COLO829 (cell line): Measurements from ENCODE around the gene TAF11L6.
"Not testable (repeated sequence)": the region's sequence is repeated elsewhere in the genome, so short reads cannot be mapped to it uniquely, and the experiment has no call there.

Experiments
- DNase-seq: peaks from one replicate; pipeline ENCODE4 v3.0.0; 2012; ENCODE audit warnings: low spot score

Gene TAF11L6

DNA sequence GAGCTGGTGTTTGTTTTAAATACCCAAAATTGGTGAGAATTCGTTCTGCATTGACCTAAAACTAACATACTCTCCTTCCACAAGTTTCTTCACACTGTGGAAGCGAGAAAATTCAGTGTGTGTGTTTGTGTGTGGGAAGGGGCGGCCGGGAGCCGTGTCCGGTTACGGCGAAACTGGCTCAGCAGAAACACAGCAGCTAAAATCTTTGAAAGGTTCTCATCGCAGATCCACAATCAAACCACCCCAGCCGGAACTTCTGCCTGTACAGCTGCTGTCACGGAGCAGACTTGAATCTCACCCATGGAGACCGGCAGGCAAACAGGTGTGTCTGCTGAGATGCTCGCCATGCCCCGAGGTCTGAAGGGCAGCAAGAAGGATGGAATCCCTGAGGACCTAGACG, at the start of gene TAF11L6:
TSS of gene TAF11L6 (plus strand) at position 301 of the 400 bp plus-strand sequence.
- not testable (repeated sequence) for DNase-seq

DNA sequence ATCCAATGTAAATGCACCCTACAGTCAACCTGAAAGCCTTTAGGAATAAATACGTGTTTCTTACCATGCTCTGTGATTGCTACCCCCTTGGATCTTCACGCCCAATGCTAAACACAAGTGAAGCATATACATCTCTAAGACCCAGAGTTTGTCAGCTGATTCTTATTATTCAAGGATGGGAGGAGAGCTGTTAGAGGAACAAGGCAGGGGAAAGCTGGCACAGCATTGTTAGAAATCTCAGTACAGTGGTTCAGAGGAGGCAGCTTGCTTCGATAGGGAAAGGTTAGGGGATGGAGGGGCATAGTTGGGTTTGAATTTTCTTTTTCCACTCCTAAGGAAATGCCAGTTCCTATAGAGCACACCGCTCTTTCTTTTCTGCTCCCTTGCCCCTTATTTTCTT, 47.1 kb upstream of the TAF11L6 start:
- DNase-seq, result no peak

DNA sequence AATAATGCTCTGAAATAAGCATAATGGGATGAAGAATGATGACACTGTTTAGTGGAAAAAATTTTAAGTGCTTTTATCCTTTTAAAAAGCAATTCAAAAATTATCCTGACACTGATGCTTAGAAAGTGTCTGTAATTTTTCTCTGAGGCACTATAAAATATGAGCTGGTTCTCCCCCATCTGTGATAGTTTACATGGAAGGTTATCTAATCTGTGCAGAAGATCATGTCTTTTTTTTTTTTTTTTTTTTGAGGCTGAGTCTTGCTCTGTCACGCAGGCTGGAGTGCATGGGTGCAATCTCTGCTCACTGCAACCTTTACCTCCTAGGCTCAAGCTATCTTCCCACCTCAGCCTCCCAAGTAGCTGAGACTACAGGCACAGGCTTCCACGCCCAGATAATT, 45.7 kb upstream of the TAF11L6 start:
- DNase-seq, result no peak

DNA sequence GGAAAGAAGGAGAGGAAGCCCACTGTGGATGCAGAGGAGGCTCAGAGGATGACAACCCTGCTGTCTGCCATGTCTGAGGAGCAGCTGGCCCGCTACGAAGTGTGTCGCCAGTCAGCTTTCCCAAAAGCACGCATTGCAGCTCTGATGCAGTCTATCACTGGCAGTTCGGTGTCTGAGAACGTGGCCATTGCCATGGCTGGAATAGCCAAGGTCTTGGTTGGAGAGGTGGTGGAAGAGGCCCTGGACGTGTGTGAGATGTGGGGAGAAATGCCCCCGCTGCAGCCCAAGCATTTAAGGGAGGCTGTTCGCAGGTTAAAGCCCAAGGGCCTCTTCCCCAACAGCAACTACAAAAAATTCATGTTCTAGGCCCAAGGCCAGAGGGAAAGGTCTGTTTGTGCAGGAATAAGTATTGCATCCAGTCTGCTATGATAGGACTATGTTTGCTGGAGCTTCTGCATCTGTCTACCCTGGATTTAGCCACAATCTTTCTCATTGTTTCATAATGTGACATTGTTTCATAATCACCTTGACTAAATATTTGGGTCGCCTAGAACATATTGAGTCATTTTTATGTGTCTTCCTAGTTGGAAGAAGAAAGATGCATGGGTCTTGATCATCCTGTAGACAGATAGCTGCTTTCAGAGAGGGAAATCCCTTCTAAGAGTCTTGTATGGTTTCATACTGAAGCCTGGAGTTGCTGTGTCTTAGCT, 41.9 kb upstream of the TAF11L6 start:
- DNase-seq, result not testable (repeated sequence)

DNA sequence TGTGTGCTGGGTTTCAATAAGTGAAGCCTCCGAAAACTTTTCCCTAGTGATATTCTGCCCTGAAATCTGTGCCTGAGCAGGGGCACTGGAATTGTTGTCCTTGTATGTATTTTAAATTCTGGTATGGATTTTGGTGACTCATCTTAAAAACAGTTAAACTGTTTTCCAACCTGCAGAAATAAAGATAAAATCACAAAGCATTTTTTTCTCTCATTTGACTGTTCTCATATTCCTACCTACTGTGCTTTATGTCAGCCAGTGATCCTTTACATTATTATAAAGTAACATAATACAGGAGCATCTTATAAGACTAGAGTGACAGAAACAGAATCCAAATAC, 41.3 kb upstream of the TAF11L6 start:
- DNase-seq, result no peak

DNA sequence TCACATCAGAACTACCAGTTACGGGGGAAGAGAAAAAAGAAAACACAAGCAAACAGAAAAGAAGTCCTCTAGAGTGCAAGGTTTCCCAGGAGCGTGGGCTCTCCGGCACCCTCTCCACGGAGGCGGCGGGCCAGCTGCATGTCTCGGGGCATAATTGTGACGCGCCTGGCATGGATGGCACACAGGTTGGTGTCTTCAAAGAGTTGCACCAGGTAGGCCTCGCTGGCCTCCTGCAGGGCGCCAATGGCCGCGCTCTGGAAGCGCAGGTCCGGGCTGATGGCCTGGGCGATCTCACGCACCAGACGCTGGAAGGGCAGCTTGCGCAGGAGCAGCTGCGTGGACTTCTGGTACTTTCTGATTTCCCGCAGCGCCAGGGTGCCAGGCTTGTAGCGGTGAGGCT, 37.2 kb upstream of the TAF11L6 start:
- not testable (repeated sequence) for DNase-seq

DNA sequence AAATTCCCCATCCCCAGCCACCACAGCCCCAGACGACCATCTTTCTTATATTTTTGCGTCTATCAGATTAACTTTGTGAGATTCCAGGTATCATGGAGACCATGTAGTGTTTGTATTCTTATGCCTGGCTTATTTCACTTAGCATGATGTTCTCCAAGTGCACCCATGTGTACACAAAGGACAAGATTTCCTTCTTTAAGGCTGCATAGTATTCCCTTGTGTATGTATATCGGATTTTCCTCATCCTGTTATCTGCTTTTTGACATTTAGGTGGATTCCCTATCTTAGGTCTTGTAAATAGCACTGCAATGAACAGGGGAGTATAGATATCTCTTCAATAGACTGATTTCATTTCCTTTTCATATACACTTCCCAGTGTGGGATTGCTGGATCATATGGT, 35.7 kb upstream of the TAF11L6 start:
- no peak for DNase-seq

DNA sequence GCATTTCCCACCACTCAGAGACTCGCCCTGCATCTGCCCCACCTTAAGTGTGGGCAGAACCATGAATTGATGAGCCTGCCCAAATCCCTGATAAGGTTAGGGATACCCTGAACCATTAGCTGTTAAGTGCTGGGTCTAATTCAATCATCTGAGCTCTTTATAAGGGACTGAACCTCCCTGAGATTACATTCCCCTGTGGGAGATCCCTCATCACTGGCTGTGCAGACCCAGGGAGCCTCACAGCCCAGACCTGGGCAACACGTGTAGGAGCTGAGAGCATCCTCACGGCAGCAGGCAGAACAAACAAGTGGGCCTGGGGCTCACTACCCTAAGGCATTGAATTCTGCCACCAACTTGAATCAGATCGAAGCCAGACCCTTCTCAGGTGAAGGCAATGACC, 31.0 kb upstream of the TAF11L6 start:
- DNase-seq, result no peak

DNA sequence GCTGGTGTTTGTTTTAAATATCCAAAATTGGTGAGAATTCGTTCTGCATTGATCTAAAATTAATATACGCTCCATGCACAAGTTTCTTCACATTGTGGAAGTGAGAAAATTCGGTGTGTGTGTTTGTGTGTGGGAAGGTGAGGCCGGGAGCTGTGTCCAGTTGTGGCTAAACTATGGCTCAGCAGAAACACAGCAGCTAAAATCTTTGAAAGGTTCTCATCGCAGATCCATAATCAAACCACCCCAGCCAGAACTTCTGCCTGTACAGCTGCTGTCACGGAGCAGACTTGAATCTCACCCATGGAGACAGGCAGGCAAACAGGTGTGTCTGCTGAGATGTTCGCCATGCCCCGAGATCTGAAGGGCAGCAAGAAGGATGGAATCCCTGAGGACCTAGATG, 30.5 kb upstream of the TAF11L6 start, which contains the start of gene TAF11L2:
TSS of gene TAF11L2 (plus strand) at position 301 of the 400 bp plus-strand sequence.
- not testable (repeated sequence) for DNase-seq

DNA sequence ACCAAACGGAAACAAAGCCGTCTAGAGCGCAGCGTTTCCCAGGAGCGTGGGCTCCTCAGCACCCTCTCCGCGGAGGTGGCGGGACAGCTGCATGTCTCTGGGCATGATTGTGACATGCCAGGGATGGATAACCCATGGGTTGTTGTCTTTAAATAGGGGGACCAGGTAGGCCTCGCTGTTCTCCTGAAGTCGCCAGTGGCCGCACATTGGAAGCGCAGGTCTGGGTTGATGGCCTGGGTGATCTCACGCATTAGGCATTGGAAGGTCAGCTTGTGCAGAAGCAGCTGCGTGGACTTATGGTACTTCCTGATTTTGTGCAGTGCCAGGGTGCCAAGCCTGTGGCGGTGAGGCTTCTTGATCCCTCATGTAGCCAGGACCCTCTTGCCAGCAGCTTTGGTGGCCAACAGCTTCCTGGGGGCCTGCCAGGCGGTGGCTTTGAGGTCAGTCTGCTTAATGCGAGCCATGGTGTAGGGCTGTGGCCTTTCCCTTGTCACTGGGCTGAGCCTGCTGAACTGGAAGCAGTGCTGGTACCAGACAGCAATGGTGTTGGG, 16.6 kb upstream of the TAF11L6 start:
- no peak for DNase-seq

DNA sequence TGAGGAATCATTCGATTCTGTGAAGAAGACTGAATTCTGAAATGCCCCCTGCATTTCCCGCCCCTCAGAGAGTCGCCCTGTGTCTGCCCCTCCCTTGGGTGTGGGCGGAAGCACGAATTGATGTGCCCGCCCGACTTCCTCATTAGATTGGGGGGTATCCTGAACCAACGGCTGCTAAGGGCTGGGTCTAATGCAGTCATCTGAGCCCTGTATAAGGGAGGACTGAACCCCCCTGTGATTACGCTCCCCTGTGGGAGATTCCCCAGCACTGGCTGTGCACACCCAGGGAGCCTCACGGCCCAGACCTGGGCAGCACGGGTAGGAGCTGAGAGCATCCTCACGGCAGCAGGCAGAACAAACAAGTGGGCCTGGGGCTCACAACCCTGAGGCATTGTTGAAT, 10.9 kb upstream of the TAF11L6 start:
- DNase-seq, result not testable (repeated sequence)

DNA sequence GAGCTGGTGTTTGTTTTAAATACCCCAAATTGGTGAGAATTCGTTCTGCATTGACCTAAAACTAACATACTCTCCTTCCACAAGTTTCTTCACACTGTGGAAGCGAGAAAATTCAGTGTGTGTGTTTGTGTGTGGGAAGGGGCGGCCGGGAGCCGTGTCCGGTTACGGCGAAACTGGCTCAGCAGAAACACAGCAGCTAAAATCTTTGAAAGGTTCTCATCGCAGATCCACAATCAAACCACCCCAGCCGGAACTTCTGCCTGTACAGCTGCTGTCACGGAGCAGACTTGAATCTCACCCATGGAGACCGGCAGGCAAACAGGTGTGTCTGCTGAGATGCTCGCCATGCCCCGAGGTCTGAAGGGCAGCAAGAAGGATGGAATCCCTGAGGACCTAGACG, 10.4 kb upstream of the TAF11L6 start, which contains the start of gene TAF11L3:
TSS of gene TAF11L3 (plus strand) at position 301 of the 400 bp plus-strand sequence.
- not testable (repeated sequence) for DNase-seq

DNA sequence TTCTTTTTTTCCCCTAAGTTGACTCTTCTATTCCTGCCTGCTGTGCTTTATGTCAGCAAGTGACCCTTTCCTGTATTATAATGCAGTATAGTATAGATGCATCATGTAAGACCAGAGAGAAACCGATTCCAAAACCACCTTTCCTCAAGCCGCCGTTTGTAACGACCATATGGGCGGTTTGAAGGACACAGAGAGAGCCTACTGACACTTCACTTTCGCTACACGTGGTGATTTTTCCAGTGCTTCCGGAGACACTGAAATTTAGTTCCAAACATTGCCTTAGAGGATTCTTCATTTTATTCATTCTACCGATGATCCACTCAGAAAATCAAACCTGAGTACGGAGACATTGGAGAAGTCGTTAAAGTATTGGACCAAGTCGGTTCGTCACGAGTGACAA, 9.0 kb upstream of the TAF11L6 start:
- not testable (repeated sequence) for DNase-seq

DNA sequence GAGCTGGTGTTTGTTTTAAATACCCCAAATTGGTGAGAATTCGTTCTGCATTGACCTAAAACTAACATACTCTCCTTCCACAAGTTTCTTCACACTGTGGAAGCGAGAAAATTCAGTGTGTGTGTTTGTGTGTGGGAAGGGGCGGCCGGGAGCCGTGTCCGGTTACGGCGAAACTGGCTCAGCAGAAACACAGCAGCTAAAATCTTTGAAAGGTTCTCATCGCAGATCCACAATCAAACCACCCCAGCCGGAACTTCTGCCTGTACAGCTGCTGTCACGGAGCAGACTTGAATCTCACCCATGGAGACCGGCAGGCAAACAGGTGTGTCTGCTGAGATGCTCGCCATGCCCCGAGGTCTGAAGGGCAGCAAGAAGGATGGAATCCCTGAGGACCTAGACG, 7.0 kb upstream of the TAF11L6 start, which contains the start of gene TAF11L4:
TSS of gene TAF11L4 (plus strand) at position 301 of the 400 bp plus-strand sequence.
- not testable (repeated sequence) for DNase-seq

DNA sequence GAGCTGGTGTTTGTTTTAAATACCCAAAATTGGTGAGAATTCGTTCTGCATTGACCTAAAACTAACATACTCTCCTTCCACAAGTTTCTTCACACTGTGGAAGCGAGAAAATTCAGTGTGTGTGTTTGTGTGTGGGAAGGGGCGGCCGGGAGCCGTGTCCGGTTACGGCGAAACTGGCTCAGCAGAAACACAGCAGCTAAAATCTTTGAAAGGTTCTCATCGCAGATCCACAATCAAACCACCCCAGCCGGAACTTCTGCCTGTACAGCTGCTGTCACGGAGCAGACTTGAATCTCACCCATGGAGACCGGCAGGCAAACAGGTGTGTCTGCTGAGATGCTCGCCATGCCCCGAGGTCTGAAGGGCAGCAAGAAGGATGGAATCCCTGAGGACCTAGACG, 3.5 kb upstream of the TAF11L6 start, which contains the start of gene TAF11L5:
TSS of gene TAF11L5 (plus strand) at position 301 of the 400 bp plus-strand sequence.
- DNase-seq, result not testable (repeated sequence)

DNA sequence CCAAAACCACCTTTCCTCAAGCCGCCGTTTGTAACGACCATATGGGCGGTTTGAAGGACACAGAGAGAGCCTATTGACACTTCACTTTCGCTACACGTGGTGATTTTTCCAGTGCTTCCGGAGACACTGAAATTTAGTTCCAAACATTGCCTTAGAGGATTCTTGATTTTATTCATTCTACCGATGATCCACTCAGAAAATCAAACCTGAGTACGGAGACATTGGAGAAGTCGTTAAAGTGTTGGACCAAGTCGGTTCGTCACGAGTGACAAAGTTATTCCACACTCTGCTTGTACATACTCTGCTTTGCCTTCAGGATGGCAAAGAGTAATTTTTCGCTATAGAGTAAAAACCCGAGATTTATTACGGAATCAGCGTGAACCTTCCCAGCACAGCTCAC, 2.0 kb upstream of the TAF11L6 start:
- not testable (repeated sequence) for DNase-seq
